ENCODE data around the gene ATXN1.
"Not testable (repeated sequence)": the region's sequence is repeated elsewhere in the genome, so short reads cannot be mapped to it uniquely, and the experiment has no call there.

Gene ATXN1

GRCh38 chr6:16760516-16761470 is at the start of gene ATXN1:
ATXN1 (minus strand) TSS chr6:16761460.
- DNase-seq = no peak

DNA sequence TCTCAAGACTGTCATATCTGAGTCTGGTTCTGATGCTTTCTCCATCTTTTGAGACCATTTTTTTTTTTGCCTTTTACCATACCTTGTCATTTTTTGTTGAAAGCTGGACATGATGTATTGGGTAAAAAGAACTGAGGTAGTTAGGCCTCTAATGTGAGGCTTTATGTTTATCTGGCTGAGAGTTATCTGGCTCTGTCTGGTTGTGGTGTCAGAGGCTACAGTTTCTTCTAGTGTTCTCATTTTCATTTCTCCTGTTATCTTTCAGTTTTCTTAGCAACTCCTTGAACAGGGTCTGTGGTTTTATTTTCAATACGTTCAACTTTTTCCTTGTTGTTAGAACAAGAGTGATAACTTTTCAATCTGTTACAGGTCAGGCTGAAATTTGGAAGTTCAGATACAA is 49.2 kb upstream of the ATXN1 start:
- no peak for DNase-seq

DNA sequence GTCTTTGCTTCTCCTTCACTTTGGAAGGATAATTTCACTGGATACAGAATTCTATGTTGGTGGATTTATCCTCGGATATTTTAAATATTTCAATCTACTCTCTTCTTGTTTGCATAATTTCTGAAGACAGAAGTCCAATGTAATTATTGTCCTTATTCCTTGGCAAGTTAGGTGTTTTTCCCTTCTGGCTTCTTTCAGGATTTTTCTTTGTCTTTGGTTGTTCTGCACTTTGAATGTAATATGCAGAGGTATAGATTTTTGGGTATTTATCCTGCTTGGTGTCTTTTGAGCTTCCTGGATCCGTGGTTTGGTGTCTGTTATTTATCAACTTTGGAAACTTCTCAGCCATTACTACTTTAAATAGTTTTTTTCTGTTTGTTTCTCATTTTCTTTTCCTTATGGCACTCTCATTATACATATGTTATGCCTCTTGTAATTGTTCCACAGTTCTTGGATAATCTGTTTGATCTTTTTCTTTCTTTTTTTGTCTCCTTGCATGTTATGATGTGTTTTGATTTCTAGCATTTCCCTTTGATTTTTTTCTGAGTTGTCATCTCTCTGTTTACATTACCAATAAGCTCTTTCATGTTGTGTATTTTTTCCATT is 48.6 kb upstream of the ATXN1 start:
- no peak for DNase-seq

DNA sequence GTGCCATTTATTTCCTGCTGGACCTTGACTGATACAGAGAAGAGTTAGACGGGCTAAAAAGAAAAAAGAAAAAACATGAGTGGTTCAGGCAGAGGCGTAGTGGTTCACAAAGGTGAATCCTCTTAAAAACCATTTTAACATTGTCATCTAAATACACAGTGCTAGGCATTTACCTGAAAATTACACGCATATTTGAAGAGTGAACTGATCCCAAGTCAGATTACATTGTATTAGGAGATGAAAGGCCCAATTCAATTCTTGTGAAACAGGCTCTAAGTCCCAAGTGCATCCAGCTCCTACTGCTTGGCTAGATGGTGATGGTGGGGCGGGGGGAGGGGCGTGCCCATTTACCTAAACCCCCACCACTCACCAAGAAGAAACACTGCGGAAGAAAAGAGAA is 46.7 kb upstream of the ATXN1 start:
- DNase-seq = no peak

- DNase-seq = no peak
Measured at GRCh38 chr6:16806363-16806762, 45.1 kb upstream of the ATXN1 start.

DNA sequence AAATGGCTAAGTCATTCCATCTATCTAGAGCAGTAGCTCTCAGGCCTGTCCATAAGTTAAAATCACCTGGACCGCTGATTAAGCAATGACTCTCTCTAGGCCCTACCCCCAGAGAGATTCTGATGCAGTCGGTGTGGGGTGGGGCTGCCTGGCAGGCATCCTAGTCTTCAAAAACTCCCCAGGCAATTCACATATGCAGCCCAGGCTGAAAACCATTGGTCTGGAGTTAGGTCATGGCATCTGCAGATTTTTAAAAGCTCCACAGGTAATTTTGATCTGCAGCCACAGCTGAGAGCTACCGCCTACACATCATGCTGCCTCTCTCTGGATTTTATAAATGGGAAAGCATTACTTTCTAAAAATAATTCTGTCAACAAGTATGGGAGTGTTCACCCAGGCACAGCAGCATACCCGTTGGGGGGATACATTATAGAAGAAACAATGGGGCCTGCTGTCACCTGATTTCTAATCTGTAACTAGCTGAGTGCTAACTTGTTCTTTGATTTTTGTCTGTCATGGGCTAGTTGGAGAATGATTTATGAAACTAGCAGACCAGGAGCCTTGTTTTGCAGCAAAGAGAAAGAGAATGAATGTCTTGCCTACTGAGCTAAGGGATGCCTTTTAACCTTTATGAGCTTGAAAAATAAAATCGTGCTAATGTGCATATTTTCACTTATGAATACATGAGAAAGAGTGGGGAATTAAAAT is 44.1 kb upstream of the ATXN1 start:
- DNase-seq = no peak

GRCh38 chr6:16804546-16805242 is 43.4 kb upstream of the ATXN1 start:
- no peak for DNase-seq

DNA sequence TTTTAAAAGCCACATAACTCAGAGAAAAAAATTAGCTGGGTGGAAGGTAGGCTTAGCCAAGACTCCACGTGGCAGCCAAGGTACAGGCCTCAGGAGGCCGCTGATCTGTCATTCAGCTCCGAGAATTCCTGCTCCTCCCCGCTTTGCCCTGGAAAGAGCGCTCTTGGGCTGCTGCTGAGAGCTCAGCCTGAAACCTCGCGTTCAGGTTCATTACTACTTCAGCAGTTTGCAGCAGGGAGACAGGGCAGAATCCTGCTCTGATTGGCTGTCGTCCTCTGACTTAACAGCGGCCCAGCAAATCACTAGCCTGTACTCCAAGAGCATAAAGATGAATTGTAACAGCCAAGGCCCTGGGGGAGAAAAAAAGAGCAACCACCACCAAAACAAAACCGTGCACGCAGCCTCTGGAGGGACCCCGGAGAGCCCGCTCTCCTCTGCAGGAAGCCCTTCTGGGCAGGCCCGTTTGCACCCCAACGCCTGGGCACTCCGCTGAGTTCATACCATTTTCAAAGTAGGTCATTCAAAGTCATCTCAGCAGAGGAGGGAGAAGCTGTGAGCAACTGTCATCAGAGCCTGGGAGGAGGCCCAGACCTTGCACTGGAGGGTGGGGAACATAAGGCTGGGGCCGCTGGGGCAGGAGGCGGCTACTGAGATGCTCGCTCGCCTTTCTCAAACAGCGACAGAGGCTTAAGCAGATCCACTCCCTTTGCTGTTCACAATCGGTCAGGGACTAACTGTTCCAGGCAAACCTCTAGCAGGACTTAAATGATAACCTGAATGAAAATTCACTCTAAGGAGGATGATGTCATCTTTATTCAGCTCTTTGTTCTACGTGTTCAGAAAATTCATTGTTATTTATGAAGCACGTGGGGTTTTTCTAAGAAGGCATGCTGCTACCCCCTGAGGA is 42.3 kb upstream of the ATXN1 start:
- DNase-seq = no peak

GRCh38 chr6:16802071-16802470 is 40.8 kb upstream of the ATXN1 start:
- DNase-seq = no peak

DNA sequence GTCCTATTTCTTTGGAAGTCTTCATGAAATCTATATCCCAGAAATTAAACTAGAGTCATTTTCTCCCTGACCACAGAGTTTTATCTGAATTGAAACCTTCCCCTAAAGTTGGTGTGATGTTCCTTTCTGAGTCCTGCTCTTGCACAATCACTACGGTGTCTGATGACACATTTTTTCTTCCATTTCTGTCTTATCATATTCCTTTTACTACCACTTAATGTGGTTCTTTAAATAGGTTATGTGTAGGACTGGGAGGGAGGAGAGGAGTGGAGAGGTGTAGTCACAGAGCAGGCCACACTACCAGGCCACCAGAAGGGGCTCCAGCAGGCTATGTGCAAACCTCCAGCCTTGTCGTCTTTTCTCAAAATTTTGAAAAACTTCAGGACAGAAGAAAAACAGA is 39.7 kb upstream of the ATXN1 start:
- DNase-seq = no peak

DNA sequence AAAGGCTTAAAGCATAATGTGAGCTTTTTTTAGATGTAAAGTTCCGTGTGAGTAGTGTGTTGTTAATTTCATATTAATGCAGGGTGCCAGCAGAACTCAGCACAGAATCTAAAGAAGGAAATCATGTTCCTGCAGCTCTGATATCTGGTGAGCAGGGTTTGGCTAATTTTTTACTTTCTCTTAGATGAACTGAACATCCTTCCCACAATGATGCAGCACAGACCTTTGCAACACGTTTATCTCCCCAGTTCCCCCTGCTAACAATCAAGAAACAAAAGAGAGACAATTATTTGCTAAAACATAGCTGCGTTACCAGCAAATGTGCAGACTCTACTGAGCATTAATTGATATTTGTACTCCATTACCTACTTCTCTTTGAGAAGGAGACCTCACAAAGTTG is 39.1 kb upstream of the ATXN1 start:
- no peak for DNase-seq

- no peak for DNase-seq
Measured at GRCh38 chr6:16799279-16800193, 38.3 kb upstream of the ATXN1 start.

GRCh38 chr6:16793828-16794412 is 32.7 kb upstream of the ATXN1 start:
- no peak for DNase-seq

DNA sequence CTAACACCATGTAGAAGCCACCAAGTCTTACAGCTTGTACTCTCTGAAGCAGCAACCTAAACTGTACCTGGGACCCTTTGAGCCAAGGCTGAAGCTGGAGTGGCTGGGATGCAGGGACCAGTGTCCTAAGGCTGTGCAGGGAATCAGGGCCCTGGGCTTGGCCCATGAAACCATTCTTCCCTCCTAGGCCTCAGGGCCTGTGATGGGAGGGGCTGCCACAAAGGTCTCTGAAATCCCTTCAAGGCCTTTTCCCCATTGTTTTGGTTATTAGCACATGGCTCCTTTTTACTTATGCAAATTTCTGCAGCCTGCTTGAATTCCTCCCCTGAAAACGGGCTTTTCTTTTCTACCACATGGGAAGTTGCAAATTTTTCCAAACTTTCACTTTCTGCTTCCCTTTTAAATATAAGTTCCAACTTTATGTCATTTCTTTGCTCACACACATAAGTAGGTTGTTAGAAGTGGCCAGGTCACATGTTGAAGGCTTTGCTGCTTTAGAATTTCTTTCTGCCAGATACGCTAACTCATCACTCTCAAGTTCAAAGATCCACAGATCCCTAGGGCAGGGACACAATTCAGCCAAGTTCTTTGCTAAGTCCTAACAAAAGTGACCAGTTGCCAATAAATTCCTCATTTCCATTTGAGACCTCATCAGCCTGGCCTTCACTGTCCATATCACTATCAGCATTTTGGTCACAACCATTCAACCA is 28.2 kb upstream of the ATXN1 start:
- DNase-seq = no peak

- DNase-seq = no peak
Measured at GRCh38 chr6:16787128-16787682, 25.9 kb upstream of the ATXN1 start.

DNA sequence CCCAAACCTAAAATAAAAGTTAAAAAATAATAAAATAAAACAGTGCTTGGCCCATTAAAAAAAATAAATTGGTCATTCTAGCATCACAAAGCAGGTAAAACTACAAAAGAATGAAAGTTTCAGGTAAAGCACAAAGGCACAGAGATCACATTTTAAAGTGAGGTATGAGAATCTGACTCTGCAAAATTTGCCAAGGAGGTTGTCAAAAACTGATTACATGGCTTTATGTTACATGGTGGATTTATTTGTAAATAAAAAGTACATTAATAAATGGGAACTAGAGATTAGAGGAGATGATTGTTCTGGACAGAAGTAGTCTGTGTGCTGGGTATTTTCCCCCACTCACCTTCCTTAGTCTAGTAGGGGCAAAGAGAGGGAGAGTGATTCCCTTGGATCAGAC is 24.2 kb upstream of the ATXN1 start:
- no peak for DNase-seq

DNA sequence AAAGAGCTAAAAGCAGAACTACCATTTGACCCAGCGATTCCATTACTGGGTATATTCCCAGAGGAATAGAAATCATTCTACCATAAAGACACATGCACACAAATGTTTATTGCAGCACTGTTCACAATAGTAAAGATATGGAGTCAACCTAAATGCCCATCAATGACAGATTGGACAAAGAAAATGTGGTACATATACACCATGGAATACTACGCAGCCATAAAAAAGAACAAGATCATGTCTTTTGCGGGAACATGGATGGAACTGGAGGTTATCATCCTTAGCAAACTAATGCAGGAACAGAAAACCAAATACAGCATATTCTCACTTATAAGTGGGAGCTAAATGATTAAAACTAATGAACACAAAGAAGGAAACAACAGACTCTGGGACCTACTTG is 23.7 kb upstream of the ATXN1 start:
- DNase-seq = not testable (repeated sequence)

DNA sequence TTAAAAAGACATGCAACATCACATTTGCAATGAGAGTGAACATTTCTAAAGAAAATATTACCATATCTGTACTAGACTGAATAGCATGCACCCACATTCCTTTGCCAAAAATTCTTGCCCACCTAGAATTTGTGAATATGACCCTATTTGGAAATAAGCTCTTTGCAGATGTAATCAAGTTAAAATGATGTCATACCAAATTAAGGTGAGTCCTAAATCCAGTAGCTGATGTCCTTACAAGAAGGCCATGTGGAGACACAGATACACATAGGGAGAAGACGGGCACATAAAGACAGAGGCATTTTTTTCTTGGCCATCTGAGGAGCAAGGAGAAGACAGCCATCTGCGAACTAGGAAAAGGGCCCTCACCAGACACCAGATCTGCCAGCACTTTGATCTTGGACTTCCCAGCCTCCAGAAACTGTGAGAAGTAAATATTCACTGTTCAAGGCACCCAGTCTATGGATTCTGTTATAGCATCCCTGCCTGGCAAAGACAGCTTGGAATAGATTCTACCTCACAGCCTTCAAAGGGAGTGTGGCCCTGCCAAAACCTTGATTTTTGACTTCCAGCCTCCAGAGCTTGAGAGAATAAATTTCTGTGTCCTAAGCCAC is 22.8 kb upstream of the ATXN1 start:
- no peak for DNase-seq

DNA sequence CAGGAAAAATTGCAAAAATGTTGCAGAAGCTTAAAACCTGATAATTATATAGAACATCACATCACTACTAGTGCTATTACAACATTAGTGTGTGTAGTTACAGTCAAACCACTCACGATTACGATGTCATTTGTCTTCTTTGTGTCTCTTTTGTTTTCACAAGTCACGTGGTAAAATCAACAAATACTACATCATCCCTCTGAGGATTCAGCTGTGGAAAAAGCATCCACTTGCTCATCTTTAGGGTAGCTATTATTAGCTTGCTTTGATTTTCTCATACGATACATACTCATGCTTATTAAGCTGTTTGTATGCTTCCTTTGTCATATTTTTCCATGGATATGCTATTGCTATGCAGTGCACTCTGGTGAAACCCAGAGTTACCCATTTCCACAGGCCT is 22.2 kb upstream of the ATXN1 start:
- DNase-seq = no peak

All from NCI-H2107 (cell line).